Fibroblast of peridontal ligament (primary cell): ENCODE measurements around the gene ASGR2.
"Not testable (repeated sequence)": the region's sequence is repeated elsewhere in the genome, so short reads cannot be mapped to it uniquely, and the experiment has no call there.

Experiments
- DNase-seq: peaks from one replicate; pipeline ENCODE4 v3.0.0-alpha.2; 2010; ENCODE audit errors: extremely low read depth

The ASGR2 gene

GRCh38 chr17:7098802-7099459 is 15.7 kb downstream of the ASGR2 start:
- no peak for DNase-seq

GRCh38 chr17:7097940-7098339 is 16.7 kb downstream of the ASGR2 start:
- peak; percentile 13 for DNase-seq

GRCh38 chr17:7095625-7096024 is 19.0 kb downstream of the ASGR2 start:
- DNase-seq = no peak

- DNase-seq = no peak
These were observed 20.0 kb downstream of the ASGR2 start for GRCh38 chr17:7094652-7095019.

GRCh38 chr17:7091311-7092005 is 23.2 kb downstream of the ASGR2 start:
- not testable (repeated sequence) for DNase-seq

GRCh38 chr17:7089570-7089969 is 25.1 kb downstream of the ASGR2 start:
- DNase-seq = not testable (repeated sequence)

GRCh38 chr17:7088442-7088841 is 26.2 kb downstream of the ASGR2 start:
- DNase-seq = not testable (repeated sequence)

GRCh38 chr17:7084088-7084487 is 30.5 kb downstream of the ASGR2 start:
- DNase-seq = peak; percentile 4

GRCh38 chr17:7083592-7083991 is 31.0 kb downstream of the ASGR2 start:
- DNase-seq = no peak

GRCh38 chr17:7081341-7082062 is 33.1 kb downstream of the ASGR2 start:
- DNase-seq = no peak

GRCh38 chr17:7080456-7081041 is 34.1 kb downstream of the ASGR2 start:
- DNase-seq = no peak

- no peak for DNase-seq
These were observed 34.8 kb downstream of the ASGR2 start, which contains the start of gene CLEC10A for GRCh38 chr17:7079581-7080455. TSS of gene CLEC10A (minus strand) at chr17:7080251. CDS start at chr17:7078812, 1,439 bp downstream.

GRCh38 chr17:7078711-7079110 is 35.9 kb downstream of the ASGR2 start:
- DNase-seq = no peak

GRCh38 chr17:7077911-7078546 is 36.6 kb downstream of the ASGR2 start:
- DNase-seq = no peak

- no peak for DNase-seq
These were observed 39.7 kb downstream of the ASGR2 start for GRCh38 chr17:7074931-7075330.

GRCh38 chr17:7072406-7072805 is 42.2 kb downstream of the ASGR2 start:
- DNase-seq = no peak

- no peak for DNase-seq
These were observed 43.9 kb downstream of the ASGR2 start for GRCh38 chr17:7070712-7071111.

GRCh38 chr17:7068268-7068667 is 46.4 kb downstream of the ASGR2 start:
- DNase-seq = no peak

- no peak for DNase-seq
These were observed 47.4 kb downstream of the ASGR2 start for GRCh38 chr17:7067198-7067597.

GRCh38 chr17:7064261-7064660 is 50.4 kb downstream of the ASGR2 start:
- no peak for DNase-seq

GRCh38 chr17:7063518-7064094 is 51.0 kb downstream of the ASGR2 start:
- no peak for DNase-seq
